GM19328 (cell line): ENCODE results near the gene TBC1D22B.
A peak's percentile ranks its signal among the peaks of the same experiment; 100 is the strongest.

Source experiments
- ATAC-seq: cut with Tn5 transposase; IDR thresholded peaks from one replicate; pipeline ENCODE4 v1.9.1; 2021; ENCODE audit warnings: mild to moderate bottlenecking, moderate library complexity; ENCODE audit not compliant: unreplicated experiment

Gene TBC1D22B

GRCh38 chr6:37257634-37258404 is at the start of gene TBC1D22B, which contains the start of gene TMEM217:
TBC1D22B (plus strand) TSS chr6:37257772; CDS start chr6:37257918, 146 bp downstream.
TMEM217 (minus strand) TSS chr6:37258144; CDS start chr6:37219030, 39,114 bp downstream.
- ATAC-seq: peak; percentile 98

DNA sequence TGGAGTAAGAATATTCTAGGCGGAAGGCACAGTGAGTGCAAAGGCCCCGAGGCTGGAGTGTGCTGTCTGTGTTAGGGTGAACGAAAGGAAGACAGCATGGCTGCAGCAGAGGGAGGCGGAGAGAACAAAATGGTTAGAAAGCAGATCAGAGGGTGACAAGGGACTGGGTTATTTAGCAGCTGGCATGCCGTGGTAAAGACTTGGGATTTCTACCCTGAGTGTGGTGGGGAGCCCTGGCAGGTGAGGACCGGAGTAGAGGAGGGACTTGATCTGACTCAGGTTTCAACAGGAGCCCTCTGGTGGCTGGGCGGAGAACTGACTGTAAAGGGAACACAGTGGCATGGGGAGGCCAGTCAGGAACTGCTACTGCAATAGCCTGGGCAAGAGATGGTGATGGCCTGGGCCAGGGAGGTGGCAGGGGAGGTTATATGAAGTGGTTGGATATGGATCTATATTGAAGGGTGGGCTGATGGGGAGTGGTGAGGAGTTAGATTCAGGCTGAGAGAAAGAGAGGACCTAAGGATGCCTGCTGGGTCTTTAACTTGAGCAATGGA is 49.6 kb upstream of the TBC1D22B start:
- ATAC-seq: no peak

DNA sequence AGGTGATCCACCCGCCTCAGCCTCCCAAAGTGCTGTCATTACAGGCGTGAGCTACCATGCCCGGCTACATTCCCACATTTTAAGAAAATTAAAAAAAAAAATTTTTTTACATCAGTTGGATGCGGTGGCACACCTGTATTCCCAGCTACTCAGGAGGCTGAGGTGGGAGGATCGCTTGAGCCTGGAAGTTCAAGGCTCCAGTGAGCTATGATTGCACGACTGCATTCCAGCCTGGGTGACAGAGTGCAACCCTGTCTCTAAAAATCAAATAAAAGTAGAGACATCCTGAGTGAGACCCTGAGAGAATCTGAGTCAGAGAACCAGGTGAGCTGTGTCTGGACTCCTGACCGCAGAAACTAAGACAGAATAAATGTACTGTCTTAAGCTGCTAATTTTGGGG is 48.8 kb upstream of the TBC1D22B start:
- no peak for ATAC-seq

- no peak for ATAC-seq
These were observed 47.9 kb upstream of the TBC1D22B start for GRCh38 chr6:37209461-37210205.

DNA sequence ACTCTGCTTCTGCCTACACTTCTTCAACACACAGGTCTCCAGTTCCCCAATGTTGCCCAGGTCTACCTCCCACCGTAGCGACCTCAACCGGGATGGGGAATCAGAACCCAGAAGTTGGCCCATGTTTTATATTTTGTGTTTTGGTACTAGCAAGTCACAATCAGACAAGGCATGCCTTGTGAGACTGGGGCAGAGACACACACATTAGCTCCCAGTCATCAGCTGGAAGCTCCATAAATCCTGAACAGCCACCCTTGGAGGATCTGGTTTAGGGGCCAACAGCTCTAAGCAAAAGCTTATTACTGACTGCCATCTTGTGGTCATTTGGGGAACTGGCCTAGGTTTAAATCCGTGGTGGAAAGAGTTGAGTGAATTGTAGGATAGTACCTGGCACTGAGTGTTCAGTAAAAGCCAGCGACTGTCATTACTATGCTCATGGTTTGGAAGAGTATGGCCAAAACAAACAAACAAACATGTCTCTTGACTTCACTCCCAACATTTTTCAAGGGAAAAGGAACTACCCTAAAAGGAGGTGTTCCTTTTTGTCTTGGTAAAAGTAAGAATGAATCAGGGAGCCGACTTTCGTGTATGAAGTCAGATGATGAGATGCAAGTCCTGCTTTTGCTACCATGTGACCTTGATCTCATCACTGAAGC is 47.1 kb upstream of the TBC1D22B start:
- no peak for ATAC-seq

GRCh38 chr6:37212268-37212667 is 45.3 kb upstream of the TBC1D22B start:
- ATAC-seq: no peak

DNA sequence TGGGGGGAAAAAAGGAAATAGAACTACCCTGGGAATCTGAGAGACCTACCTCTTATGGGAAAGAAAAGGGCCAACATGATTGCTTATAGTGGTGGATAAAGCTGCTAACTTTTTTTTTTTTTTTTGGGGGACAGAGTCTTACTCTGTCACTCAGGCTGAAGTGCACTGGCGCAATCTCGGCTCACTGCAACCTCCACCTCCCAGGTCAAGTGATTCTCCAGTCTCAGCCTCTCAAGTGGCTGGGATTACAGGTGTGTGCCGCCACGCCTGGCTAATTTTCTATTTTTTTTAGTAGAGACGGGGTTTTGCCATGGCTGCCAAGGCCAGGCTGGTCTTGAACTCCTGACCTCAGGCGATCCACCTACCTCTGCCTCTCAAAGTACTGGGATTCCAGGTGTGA is 39.5 kb upstream of the TBC1D22B start:
- ATAC-seq: no peak

GRCh38 chr6:37218511-37218910 is 39.1 kb upstream of the TBC1D22B start:
- no peak for ATAC-seq

DNA sequence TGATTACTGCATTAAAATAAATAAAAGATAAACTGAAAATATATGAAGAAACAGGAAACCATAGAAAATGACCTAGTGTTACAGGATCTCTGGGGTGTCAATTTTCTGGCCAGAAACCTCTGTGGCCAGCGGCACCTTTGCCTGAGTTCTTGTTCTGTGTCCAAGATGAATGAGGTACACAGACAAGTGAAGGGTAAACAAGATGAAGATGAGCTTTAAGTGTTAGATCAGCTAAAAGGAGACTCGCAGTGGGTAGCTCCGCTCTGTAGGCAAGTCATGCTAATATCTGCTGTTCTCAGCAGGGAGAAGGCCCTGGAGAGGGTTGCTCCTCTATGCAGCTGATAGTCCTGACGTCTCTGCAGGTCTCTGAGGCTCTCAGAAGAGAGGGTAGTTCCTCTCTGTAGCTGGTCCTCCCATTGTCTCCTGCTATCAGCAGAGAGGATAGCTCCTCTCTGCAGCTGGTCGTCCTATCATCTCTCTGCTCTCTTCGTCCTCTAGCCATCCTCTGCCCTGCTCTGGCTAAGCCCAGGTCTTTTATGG is 35.9 kb upstream of the TBC1D22B start:
- no peak for ATAC-seq

DNA sequence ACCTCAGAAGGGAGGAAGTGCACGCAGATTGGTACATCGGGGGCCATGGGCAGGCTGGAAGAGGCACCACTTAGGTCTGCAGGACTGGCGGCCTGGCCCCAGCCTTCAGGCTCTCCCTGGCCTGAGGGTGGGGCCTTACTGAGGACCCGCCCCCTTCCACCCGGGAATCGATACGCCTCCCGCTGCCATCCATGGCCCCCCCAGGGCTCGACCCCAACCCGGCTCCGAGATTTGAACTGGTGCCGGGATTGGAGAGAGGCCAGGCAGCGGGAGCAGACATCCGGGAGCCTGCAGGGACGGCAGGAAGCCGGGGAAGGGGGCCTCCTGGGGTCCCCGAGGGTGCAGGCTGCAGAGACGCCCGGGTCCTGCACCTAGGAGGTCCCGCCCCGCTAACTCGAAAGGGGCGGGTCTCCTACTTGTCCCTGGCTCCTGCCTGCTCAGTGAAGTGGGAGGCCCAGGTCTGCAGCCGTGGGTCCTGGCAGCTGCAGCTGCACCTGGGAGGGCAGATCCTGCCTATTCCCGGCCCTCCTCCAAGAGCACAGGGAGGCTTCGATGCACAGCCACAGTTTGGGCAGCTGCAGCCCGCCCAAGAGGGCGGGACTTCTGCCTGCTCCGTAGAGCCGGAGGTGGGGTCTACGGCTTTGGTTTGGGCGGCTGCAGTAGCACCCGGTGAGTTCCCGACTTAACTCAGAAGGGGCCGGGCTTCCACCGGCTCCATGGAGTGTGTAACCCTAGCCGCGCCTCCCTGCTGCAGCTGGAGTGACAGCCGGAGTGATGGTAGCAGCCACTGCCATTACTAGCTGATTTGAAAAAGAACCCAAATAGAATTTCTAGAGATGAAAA is 35.2 kb upstream of the TBC1D22B start:
- peak; percentile 91 for ATAC-seq

- no peak for ATAC-seq
These were observed 34.6 kb upstream of the TBC1D22B start for GRCh38 chr6:37222992-37223391.

DNA sequence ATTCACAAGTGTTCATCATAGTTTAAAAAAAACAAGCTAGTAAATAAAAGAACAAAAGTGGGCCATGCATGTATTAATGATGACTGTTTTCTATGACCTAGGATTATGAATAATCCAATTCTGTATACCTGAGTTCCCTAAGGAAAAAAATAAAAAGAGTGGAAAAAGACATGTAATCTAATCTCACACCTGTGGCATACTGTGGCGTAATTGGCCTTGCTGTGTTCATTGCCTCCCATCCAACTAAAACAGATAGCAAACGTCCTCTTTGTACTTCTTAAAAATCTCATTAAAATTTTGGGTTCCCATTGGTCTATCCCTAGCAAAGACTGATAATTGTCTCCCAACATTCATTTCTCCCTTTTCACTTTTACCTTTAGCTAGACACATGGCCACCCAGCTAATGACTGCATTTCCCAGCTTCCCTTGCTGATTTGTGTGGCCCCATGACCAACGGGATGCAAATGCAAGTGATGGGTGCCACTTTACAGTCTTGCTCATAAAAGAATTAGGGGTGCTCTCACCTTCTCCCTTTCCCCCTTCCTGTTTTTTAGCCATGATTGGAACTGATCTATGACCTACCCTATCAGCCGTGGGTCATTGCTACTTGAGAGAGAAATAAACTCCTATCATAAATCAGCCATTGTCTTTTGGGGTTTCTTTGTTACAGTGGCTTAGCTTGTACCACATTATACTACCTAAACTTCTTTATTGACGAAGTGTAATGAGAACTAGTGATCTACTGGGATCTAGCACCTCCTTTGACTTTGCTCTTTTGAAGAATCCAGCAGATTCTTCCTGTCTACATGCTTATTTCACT is 32.0 kb upstream of the TBC1D22B start:
- no peak for ATAC-seq

- no peak for ATAC-seq
These were observed 27.5 kb upstream of the TBC1D22B start for GRCh38 chr6:37230104-37230503.

GRCh38 chr6:37232430-37233017 is 25.0 kb upstream of the TBC1D22B start:
- no peak for ATAC-seq

GRCh38 chr6:37233541-37233940 is 24.0 kb upstream of the TBC1D22B start:
- no peak for ATAC-seq

DNA sequence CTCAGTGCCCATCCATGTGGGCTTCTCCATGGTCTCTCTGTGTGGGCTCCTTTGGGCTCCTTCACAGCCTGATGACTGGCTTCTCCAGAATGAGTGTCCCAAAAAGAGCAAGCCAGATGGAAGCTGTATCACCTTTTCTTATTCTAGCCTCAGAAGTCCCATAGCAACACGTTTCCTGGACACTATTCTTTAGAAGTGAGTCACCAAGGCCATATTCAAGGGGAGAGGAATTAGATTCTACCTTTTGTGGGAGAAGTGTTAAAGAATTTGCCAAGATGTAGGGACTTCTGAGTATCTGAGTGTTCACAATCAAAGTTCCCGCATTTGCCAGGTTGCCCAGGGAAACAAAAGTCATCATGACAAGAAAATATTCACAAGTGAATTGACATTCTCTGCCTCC is 20.7 kb upstream of the TBC1D22B start:
- no peak for ATAC-seq

GRCh38 chr6:37237789-37238188 is 19.8 kb upstream of the TBC1D22B start:
- no peak for ATAC-seq

DNA sequence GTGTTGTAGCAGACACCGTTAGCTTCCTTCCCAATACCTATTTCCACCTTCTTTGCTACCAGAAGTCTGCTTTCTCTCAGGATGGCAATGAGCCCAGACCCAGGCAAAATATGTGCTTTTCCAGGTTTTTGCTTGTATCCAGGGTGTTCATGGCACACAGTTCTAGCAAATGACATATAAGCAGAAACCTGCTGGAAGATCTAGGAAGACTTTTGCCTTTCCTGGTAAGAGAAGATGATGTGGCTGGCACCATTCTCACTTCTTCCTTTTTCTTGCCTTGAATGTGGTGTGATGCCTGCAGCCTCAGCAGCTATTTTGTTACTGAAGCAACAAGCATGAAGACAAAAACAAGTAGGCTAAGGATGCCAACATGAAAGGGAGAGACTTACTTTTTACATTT is 19.2 kb upstream of the TBC1D22B start:
- no peak for ATAC-seq

DNA sequence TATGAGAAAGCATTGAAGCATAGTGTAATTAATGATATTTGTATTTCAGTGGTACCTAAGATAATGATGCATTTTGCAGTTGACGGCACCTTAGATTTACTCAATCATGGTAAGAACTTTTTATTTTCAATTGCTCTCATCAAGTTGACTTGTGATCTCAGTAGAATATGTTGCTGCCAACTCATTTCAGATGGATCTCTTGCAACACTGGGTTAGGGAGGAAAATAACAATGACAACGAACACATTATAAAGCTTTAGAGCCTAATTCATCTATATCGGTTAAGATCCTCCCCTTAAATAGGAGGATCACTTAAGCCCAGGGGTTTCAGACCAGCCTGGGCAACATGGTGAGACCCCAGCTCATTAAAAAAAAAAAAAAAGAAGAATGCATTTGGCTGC is 18.0 kb upstream of the TBC1D22B start:
- ATAC-seq: no peak
